AG09319 (cell line): Measurements from ENCODE around the gene HTN1.
"Not testable (repeated sequence)": the region's sequence is repeated elsewhere in the genome, so short reads cannot be mapped to it uniquely, and the experiment has no call there.

Experiments used
- DNase-seq: peaks from one replicate; pipeline ENCODE4 v3.0.0-alpha.2; 2010; ENCODE audit warnings: low read depth; ENCODE audit errors: extremely low read depth
- TF ChIP-seq, protein P1 (sequence below): IDR thresholded peaks from 2 replicates; pipeline ENCODE4 v1.5.1; 2011; ENCODE audit warnings: low read depth, mild to moderate bottlenecking, inconsistent platforms, low read length, moderate library complexity

The HTN1 gene

DNA sequence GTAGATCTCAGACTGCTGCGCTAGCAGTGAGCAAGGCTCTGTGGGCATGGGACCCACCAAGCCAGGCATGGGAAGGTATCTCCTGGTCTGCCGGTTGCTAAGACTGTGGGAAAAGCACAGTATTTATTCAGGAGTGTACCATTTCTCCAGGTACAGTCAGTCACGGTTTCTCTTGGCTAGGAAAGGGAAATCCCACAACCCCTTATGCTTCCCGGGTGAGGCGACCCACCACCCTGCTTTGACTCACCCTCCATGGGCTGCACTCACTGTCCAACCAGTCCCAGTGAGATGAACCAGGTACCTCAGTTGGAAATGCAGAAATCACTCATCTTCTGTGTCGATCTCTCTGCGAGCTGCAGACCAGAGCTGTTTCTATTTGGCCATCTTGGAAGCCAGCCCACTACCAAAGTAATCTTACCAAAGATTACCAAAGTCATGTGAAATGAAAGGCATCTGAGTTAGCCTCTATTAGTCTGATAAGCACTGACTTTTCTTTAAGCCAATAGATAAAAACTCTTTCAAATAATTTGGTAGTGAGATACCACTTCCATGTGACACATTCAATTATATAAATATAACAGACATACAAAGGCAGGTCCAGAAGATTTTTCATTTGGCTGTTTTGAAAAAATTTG, 8.5 kb upstream of the HTN1 start:
- TF ChIP-seq, protein P1, sequence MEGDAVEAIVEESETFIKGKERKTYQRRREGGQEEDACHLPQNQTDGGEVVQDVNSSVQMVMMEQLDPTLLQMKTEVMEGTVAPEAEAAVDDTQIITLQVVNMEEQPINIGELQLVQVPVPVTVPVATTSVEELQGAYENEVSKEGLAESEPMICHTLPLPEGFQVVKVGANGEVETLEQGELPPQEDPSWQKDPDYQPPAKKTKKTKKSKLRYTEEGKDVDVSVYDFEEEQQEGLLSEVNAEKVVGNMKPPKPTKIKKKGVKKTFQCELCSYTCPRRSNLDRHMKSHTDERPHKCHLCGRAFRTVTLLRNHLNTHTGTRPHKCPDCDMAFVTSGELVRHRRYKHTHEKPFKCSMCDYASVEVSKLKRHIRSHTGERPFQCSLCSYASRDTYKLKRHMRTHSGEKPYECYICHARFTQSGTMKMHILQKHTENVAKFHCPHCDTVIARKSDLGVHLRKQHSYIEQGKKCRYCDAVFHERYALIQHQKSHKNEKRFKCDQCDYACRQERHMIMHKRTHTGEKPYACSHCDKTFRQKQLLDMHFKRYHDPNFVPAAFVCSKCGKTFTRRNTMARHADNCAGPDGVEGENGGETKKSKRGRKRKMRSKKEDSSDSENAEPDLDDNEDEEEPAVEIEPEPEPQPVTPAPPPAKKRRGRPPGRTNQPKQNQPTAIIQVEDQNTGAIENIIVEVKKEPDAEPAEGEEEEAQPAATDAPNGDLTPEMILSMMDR, result no peak

DNA sequence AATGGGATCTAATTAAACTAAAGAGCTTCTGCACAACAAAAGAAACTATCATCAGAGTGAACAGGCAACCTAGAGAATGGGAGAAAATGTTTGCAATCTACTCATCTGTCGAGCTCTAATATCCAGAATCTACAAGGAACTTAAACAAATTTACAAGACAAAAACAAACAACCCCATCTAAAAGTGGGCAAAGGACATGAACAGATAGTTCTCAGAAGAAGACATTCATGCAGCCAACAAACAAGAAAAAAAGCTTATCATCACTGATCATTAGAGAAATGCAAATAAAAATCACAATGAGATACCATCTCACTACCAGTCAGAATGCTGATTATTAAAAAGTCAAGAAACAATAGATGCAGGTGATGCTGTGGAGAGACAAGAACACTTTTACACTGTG, 6.3 kb downstream of the HTN1 start:
- DNase-seq, result not testable (repeated sequence)

More for the DNA sequence above, 8.5 kb upstream of the HTN1 start:
- DNase-seq, result no peak

DNA sequence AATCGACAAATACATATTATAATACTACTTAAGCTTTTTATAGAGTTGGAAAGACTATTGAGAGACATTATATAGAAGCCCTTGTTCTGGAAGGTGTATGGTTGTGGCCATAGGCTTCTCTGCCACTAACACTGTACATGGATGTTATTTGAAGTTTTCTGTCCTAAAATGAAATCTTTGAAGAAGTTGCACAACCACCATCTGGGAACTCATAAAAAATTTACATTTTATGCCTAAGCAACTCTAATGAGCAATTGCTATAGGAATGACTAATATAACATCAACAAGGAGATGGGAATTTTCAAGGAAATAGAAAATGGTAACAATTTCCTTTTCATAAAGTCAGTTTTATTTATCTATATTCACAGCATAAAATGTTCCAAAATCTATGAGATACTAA, 7.4 kb downstream of the HTN1 start:
- TF ChIP-seq, protein P1, result no peak
- DNase-seq, result no peak

GRCh38 chr4:70059149-70059548, 8.9 kb downstream of the HTN1 start:
- TF ChIP-seq, protein P1, result no peak
- no peak for DNase-seq

DNA sequence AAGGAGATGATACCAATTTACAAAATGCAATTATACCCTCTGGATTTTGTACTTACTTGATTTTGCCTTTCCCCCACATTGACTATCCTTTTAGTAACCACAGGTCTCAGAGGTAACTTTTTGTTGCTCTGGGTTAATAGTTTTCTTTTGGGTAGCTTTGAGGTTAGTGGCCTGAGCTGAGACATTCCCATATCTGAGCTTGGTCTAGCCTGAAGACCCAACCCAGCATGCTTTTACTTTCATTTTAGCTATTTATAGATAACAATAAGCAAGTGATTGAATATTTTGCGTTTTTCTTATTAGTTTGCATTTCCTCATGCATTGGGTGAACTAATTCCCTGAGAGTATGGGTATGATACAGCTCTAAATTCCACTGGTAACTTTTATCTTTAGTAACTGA, 11.8 kb downstream of the HTN1 start:
- TF ChIP-seq, protein P1, result no peak
- no peak for DNase-seq

DNA sequence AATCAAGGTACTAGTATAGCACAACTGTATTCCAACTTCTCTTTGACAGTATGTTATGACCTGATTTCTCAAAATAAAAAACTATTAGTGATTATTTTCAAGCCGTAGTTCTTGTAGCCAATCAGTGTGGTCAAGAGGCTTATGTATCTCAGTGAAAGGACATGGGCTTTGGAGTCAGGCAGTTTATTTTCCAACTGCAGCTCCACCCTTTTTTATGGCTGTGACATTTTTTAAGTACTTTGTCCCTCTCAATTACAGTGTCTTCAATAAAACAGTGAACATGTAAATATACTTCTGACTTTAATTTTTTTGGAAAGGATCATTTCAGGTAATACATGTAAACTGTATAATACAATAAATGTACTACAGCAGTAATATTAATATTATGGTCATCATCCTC, 30.0 kb downstream of the HTN1 start:
- DNase-seq, result no peak
- TF ChIP-seq, protein P1, result no peak

- TF ChIP-seq, protein P1, result no peak
- DNase-seq, result no peak
These were observed 49.0 kb downstream of the HTN1 start for GRCh38 chr4:70099206-70099605.
